ENCODE results near the gene WDCP. TPM values are rescaled to one million over a fixed set of nuclear protein-coding genes. Genes with fewer than 3 reads are reported as not detected.

The WDCP gene
- total RNA-seq, 1 experiment from 2014 or later, result 19.9 TPM

DNA sequence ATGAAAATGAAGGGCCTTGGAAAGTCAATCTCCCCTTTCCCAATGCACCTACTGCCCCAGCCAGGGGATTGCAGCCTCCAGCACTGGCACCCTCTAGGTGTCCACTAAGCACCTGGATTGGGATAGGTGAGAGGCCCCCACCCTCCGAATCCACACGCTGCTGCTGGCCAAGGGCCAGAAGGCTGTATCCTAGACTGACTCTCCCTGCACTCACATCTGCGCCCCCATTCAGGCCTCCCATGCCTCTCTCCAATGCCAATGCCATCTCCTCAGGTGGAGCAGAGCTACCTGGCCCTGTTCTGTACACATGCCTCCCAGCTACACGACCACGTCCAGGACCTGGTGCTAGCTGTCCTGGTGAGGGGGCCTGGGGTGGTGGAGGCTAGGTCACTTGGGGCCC lies 27.5 kb downstream of the WDCP start:
- H3K9me2 ChIP-seq (ENCODE audit: insufficient read depth), result no peaks in the 10 kb centered on the region
- H3K79me2 ChIP-seq (ENCODE audit: insufficient read depth, low read length), result no peaks in the 10 kb centered on the region
- H3K9me3 ChIP-seq (ENCODE audit: control insufficient read depth in 1 of 2, insufficient read depth in 1 of 2, low read depth in 1 of 2, low read length in 2 of 2), result no peaks in the 10 kb centered on the region
- DNase-seq (ENCODE audit: low read depth, low spot score) (no peak), ATAC-seq (no peak)
- no peak overlapping the region for H3K4me2 ChIP-seq (ENCODE audit: low read length)
- no peaks in the 10 kb centered on the region for H3K27me3 ChIP-seq (ENCODE audit: insufficient read depth, low read length)
- CTCF ChIA-PET, result no interaction called here
- H2AFZ ChIP-seq (ENCODE audit: low read depth, low read length, poor library complexity, severe bottlenecking), result no peak overlapping the region
- H3K4me3 ChIP-seq (replicated peaks in 1 of 2; ENCODE audit: low read depth in 1 of 2, low read length in 2 of 2), result no peak overlapping the region
- H3K27ac ChIP-seq (ENCODE audit: low read depth, low read length), result no peak overlapping the region
- POLR2A ChIA-PET, result no interaction called here
- peaks cover 10 to 21% of the 10 kb centered on the region in 2 experiments for H3K4me1 ChIP-seq (ENCODE audit: control insufficient read depth in 1 of 2, insufficient read depth in 2 of 2, low read length in 2 of 2)
- no peaks in the 10 kb centered on the region for H4K20me1 ChIP-seq (ENCODE audit: insufficient read depth)
- H3K36me3 ChIP-seq (ENCODE audit: control insufficient read depth in 1 of 2, insufficient read depth in 2 of 2, low read length in 2 of 2), result no peaks in the 10 kb centered on the region
- TF ChIP-seq SRF (IDR thresholded peaks at IDR 0.05; ENCODE audit: low read depth), result no peak
- TF ChIP-seq, protein P1, sequence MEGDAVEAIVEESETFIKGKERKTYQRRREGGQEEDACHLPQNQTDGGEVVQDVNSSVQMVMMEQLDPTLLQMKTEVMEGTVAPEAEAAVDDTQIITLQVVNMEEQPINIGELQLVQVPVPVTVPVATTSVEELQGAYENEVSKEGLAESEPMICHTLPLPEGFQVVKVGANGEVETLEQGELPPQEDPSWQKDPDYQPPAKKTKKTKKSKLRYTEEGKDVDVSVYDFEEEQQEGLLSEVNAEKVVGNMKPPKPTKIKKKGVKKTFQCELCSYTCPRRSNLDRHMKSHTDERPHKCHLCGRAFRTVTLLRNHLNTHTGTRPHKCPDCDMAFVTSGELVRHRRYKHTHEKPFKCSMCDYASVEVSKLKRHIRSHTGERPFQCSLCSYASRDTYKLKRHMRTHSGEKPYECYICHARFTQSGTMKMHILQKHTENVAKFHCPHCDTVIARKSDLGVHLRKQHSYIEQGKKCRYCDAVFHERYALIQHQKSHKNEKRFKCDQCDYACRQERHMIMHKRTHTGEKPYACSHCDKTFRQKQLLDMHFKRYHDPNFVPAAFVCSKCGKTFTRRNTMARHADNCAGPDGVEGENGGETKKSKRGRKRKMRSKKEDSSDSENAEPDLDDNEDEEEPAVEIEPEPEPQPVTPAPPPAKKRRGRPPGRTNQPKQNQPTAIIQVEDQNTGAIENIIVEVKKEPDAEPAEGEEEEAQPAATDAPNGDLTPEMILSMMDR (IDR thresholded peaks at IDR 0.05 in 2 of 3, conservative IDR thresholded peaks at IDR 0.05 in 1 of 3; ENCODE audit: borderline replicate concordance in 1 of 3, insufficient read depth in 1 of 3, low read depth in 2 of 3, low read length in 2 of 3), result no peak
- no peak for TF ChIP-seq ELF1 (IDR thresholded peaks at IDR 0.05; ENCODE audit: borderline replicate concordance, low read depth)
- no peak for TF ChIP-seq EZH2 (IDR thresholded peaks at IDR 0.05)
- no peak for TF ChIP-seq POLR2AphosphoS5 (IDR thresholded peaks at IDR 0.05; ENCODE audit: low read depth, low read length)
- no peak for TF ChIP-seq EGR1 (IDR thresholded peaks at IDR 0.05; ENCODE audit: low read depth)
- TF ChIP-seq JUND (IDR thresholded peaks at IDR 0.05), result no peak
- TF ChIP-seq, protein P2, sequence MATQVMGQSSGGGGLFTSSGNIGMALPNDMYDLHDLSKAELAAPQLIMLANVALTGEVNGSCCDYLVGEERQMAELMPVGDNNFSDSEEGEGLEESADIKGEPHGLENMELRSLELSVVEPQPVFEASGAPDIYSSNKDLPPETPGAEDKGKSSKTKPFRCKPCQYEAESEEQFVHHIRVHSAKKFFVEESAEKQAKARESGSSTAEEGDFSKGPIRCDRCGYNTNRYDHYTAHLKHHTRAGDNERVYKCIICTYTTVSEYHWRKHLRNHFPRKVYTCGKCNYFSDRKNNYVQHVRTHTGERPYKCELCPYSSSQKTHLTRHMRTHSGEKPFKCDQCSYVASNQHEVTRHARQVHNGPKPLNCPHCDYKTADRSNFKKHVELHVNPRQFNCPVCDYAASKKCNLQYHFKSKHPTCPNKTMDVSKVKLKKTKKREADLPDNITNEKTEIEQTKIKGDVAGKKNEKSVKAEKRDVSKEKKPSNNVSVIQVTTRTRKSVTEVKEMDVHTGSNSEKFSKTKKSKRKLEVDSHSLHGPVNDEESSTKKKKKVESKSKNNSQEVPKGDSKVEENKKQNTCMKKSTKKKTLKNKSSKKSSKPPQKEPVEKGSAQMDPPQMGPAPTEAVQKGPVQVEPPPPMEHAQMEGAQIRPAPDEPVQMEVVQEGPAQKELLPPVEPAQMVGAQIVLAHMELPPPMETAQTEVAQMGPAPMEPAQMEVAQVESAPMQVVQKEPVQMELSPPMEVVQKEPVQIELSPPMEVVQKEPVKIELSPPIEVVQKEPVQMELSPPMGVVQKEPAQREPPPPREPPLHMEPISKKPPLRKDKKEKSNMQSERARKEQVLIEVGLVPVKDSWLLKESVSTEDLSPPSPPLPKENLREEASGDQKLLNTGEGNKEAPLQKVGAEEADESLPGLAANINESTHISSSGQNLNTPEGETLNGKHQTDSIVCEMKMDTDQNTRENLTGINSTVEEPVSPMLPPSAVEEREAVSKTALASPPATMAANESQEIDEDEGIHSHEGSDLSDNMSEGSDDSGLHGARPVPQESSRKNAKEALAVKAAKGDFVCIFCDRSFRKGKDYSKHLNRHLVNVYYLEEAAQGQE (IDR thresholded peaks at IDR 0.05; ENCODE audit: low read depth), result no peak
- TF ChIP-seq, protein P3, sequence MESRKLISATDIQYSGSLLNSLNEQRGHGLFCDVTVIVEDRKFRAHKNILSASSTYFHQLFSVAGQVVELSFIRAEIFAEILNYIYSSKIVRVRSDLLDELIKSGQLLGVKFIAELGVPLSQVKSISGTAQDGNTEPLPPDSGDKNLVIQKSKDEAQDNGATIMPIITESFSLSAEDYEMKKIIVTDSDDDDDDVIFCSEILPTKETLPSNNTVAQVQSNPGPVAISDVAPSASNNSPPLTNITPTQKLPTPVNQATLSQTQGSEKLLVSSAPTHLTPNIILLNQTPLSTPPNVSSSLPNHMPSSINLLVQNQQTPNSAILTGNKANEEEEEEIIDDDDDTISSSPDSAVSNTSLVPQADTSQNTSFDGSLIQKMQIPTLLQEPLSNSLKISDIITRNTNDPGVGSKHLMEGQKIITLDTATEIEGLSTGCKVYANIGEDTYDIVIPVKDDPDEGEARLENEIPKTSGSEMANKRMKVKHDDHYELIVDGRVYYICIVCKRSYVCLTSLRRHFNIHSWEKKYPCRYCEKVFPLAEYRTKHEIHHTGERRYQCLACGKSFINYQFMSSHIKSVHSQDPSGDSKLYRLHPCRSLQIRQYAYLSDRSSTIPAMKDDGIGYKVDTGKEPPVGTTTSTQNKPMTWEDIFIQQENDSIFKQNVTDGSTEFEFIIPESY (IDR thresholded peaks at IDR 0.05; ENCODE audit: extremely low read depth, insufficient replicate concordance, low read length), result no peak
- no peak for TF ChIP-seq RAD21 (IDR thresholded peaks at IDR 0.05; ENCODE audit: low read depth)
- no peak for TF ChIP-seq CBX3 (IDR thresholded peaks at IDR 0.05; ENCODE audit: low read depth)
- no peak for TF ChIP-seq FOSL1 (IDR thresholded peaks at IDR 0.05; ENCODE audit: low read depth)
- TF ChIP-seq SP1 (IDR thresholded peaks at IDR 0.05; ENCODE audit: low read depth), result no peak
- no peak for TF ChIP-seq ZNF274 (IDR thresholded peaks at IDR 0.05; ENCODE audit: low read depth, low read length)
- TF ChIP-seq, protein P4, sequence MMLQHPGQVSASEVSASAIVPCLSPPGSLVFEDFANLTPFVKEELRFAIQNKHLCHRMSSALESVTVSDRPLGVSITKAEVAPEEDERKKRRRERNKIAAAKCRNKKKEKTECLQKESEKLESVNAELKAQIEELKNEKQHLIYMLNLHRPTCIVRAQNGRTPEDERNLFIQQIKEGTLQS (IDR thresholded peaks at IDR 0.05), result no peak
- no peak for TF ChIP-seq ZFX (IDR thresholded peaks at IDR 0.05)
- no peak for TF ChIP-seq TCF7L2 (IDR thresholded peaks at IDR 0.05; ENCODE audit: borderline replicate concordance, extremely low read depth, insufficient read depth, insufficient read length)
- no peak for TF ChIP-seq SIN3A (IDR thresholded peaks at IDR 0.05; ENCODE audit: low read depth)
- TF ChIP-seq POLR2A (IDR thresholded peaks at IDR 0.05; ENCODE audit: borderline replicate concordance, extremely low read depth, insufficient read depth, insufficient read length), result no peak
- TF ChIP-seq, protein P5, sequence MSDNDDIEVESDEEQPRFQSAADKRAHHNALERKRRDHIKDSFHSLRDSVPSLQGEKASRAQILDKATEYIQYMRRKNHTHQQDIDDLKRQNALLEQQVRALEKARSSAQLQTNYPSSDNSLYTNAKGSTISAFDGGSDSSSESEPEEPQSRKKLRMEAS (IDR thresholded peaks at IDR 0.05), result no peak
- RAD21 ChIA-PET (ENCODE audit: low non-redundant PET in 1 of 2, low total read pairs in 2 of 2, uncharacterized antibody in 2 of 2, unreplicated experiment in 2 of 2), result no interaction called here
- H3K9ac ChIP-seq (ENCODE audit: low read length), result no peak overlapping the region
- no TSS peak for BruUV-seq (replicated peaks)
- intact Hi-C loops (cut with micrococcal nuclease), result no loop called here

Data from HCT116 (cell line).